UCSD-AML1 (cell line): ENCODE data around the gene RARRES1.
"Not testable (repeated sequence)": the region's sequence is repeated elsewhere in the genome, so short reads cannot be mapped to it uniquely, and the experiment has no call there.

ENCODE experiments used
- DNase-seq: peaks from one replicate; lab custom pipeline; 2025; ENCODE audit not compliant: unreplicated experiment; lab: John Stamatoyannopoulos, UW

RARRES1 gene

GRCh38 chr3:158696618-158697017, 35.6 kb downstream of the RARRES1 start:
- no peak for DNase-seq

GRCh38 chr3:158693866-158694456, 38.3 kb downstream of the RARRES1 start:
- not testable (repeated sequence) for DNase-seq

- DNase-seq, result no peak
Observed at GRCh38 chr3:158685159-158685558, 47.1 kb downstream of the RARRES1 start.

- DNase-seq, result no peak
Observed at GRCh38 chr3:158683230-158683962, 48.9 kb downstream of the RARRES1 start.

- no peak for DNase-seq
Observed at GRCh38 chr3:158680861-158681260, 51.4 kb downstream of the RARRES1 start.

GRCh38 chr3:158679547-158680000, 52.7 kb downstream of the RARRES1 start:
- DNase-seq, result no peak

- no peak for DNase-seq
Observed at GRCh38 chr3:158678687-158679086, 53.6 kb downstream of the RARRES1 start.

GRCh38 chr3:158672215-158673176, 59.8 kb downstream of the RARRES1 start, which contains the start of gene LXN:
LXN (minus strand) TSS chr3:158672648; CDS start chr3:158672478, 170 bp downstream.
- DNase-seq, result peak; percentile 89

GRCh38 chr3:158671821-158672214, 60.4 kb downstream of the RARRES1 start:
- no peak for DNase-seq

GRCh38 chr3:158668506-158668905, 63.8 kb downstream of the RARRES1 start:
- DNase-seq, result no peak

- DNase-seq, result no peak
Observed at GRCh38 chr3:158666416-158666815, 65.8 kb downstream of the RARRES1 start.

GRCh38 chr3:158663832-158664231, 68.4 kb downstream of the RARRES1 start:
- no peak for DNase-seq

- DNase-seq, result no peak
Observed at GRCh38 chr3:158663246-158663645, 69.0 kb downstream of the RARRES1 start.

GRCh38 chr3:158660711-158661110, 71.5 kb downstream of the RARRES1 start:
- DNase-seq, result no peak

GRCh38 chr3:158659454-158660237, 72.6 kb downstream of the RARRES1 start:
- DNase-seq, result peak; percentile 23

GRCh38 chr3:158658889-158659288, 73.4 kb downstream of the RARRES1 start:
- no peak for DNase-seq

GRCh38 chr3:158652463-158652862, 79.8 kb downstream of the RARRES1 start:
- DNase-seq, result no peak

GRCh38 chr3:158651192-158651591, 81.1 kb downstream of the RARRES1 start:
- no peak for DNase-seq

- DNase-seq, result no peak
Observed at GRCh38 chr3:158649791-158650190, 82.5 kb downstream of the RARRES1 start.
